HL-60 (cell line): ENCODE measurements around the gene TALDO1.
"Not testable (repeated sequence)": the region's sequence is repeated elsewhere in the genome, so short reads cannot be mapped to it uniquely, and the experiment has no call there.

Source experiments
- DNase-seq, 2 experiments: peaks; one replicate each; pipeline ENCODE4 v3.0.0-alpha.2; 2010 to 2020; ENCODE audit warnings: low read depth in 1 of 2, low spot score in 1 of 2
- H3K27ac ChIP-seq: fragments of 250-450 bp; sonication (Bioruptor Pico); replicated peaks from 2 replicates; pipeline ENCODE4 v1.5.1; 2020; ENCODE audit warnings: mild to moderate bottlenecking, moderate library complexity
- H3K27me3 ChIP-seq: fragments of 250-450 bp; sonication (Bioruptor Pico); 2 replicates; pipeline ENCODE4 v1.5.1; 2021; ENCODE audit warnings: mild to moderate bottlenecking, moderate library complexity; ENCODE audit not compliant: insufficient read depth, poor library complexity, severe bottlenecking
- H3K4me3 ChIP-seq: replicated peaks from 2 replicates; pipeline ENCODE4 v1.5.1; 2011; ENCODE audit warnings: mild to moderate bottlenecking, control low read depth, low read length; ENCODE audit not compliant: insufficient read depth
- GABPA ChIP-seq: IDR thresholded peaks from 2 replicates; pipeline ENCODE4 v1.6.1; 2012; ENCODE audit warnings: low read depth
- POLR2AphosphoS5 ChIP-seq: IDR thresholded peaks from 2 replicates; pipeline ENCODE4 v1.6.1; 2012; ENCODE audit warnings: low read depth
- REST ChIP-seq: IDR thresholded peaks from 2 replicates; pipeline ENCODE4 v1.6.1; 2012; ENCODE audit warnings: low read depth; ENCODE audit not compliant: insufficient replicate concordance
- SPI1 ChIP-seq: IDR thresholded peaks from 2 replicates; pipeline ENCODE4 v1.6.1; 2012; ENCODE audit warnings: low read depth, mild to moderate bottlenecking, borderline replicate concordance
- TF ChIP-seq, protein P1 (sequence below): IDR thresholded peaks from one replicate; pipeline ENCODE4 v1.5.1; 2011; ENCODE audit warnings: low read length, control low read depth, inconsistent platforms; ENCODE audit not compliant: insufficient read depth

Gene TALDO1

GRCh38 chr11:737366-737765 lies 9.9 kb upstream of the TALDO1 start:
- peak; percentile 47; the same call in 1 of the 2 replicates for TF ChIP-seq POLR2AphosphoS5
- TF ChIP-seq, protein P1, sequence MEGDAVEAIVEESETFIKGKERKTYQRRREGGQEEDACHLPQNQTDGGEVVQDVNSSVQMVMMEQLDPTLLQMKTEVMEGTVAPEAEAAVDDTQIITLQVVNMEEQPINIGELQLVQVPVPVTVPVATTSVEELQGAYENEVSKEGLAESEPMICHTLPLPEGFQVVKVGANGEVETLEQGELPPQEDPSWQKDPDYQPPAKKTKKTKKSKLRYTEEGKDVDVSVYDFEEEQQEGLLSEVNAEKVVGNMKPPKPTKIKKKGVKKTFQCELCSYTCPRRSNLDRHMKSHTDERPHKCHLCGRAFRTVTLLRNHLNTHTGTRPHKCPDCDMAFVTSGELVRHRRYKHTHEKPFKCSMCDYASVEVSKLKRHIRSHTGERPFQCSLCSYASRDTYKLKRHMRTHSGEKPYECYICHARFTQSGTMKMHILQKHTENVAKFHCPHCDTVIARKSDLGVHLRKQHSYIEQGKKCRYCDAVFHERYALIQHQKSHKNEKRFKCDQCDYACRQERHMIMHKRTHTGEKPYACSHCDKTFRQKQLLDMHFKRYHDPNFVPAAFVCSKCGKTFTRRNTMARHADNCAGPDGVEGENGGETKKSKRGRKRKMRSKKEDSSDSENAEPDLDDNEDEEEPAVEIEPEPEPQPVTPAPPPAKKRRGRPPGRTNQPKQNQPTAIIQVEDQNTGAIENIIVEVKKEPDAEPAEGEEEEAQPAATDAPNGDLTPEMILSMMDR: no peak

GRCh38 chr11:737899-738298 lies 9.4 kb upstream of the TALDO1 start:
- peak overlapping the region; percentile 55 for H3K27ac ChIP-seq
- H3K27me3 ChIP-seq, H3K4me3 ChIP-seq: not testable (repeated sequence)
- peak in 1 of 2 experiments; percentile 43 for DNase-seq

More at GRCh38 chr11:737366-737765, 9.9 kb upstream of the TALDO1 start:
- peak in 1 of 2 experiments; percentile 59 for DNase-seq
- H3K27me3 ChIP-seq: no peaks in the 10 kb centered on the region
- H3K4me3 ChIP-seq: no peak overlapping the region
- H3K27ac ChIP-seq: peak overlapping the region; percentile 55

- DNase-seq: no peak
- no peak overlapping the region for H3K4me3 ChIP-seq
- no peak for TF ChIP-seq POLR2AphosphoS5
- TF ChIP-seq GABPA: no peak
- TF ChIP-seq, protein P1: no peak
- no peak for TF ChIP-seq SPI1
- TF ChIP-seq REST: no peak
- H3K27me3 ChIP-seq: no peaks in the 10 kb centered on the region
- H3K27ac ChIP-seq: no peak overlapping the region
These were observed 5.1 kb upstream of the TALDO1 start for GRCh38 chr11:742156-742546.

DNA sequence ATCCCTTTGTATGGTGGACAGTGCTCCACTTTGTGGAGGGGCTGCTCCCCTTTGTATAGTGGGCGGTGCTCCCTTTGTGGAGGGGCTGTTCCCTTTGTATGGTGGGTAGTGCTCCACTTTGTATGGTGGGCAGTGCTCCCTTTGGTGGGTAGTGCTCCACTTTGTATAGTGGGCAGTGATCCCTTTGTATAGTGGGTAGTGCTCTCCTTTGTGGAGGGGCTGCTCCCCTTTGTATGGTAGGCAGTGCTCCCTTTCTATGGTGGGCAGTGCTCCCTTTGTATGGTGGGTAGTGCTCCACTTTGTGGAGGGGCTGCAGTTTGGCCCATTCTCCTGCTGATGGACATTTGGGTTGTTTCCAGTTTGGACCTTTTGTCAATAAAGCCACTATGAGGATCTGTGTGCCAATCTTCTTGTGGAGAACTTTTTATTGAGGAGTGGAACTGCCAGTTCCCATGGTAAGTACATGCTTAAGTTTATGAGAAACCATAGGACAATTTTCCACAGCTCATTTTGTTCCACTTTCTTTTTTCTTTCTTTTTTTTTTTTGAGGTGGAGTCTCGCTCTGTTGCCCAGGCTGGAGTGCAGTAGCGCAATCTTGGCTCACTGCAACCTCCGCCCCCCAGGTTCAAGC lies 4.6 kb upstream of the TALDO1 start:
- Histone ChIP-seq H3K27ac (no peak overlapping the region), H3K27me3 (no peaks in the 10 kb centered on the region), H3K4me3 (no peak overlapping the region)
- DNase-seq: no peak
- TF ChIP-seq SPI1 (no peak), REST (no peak), POLR2AphosphoS5 (no peak), GABPA (no peak)
- TF ChIP-seq, protein P1: no peak
